Glutamatergic neuron (in vitro differentiated cells): ENCODE data around the gene SLC7A8. TPM values are rescaled to one million over a fixed set of nuclear protein-coding genes. Genes with fewer than 3 reads are reported as not detected.

ENCODE experiments used
- DNase-seq: peaks from one replicate; pipeline ENCODE4 v3.0.0; 2022
- H3K27ac Mint-ChIP-seq: one replicate; pipeline ENCODE4 v1.8.0; 2020; ENCODE audit warnings: mild to moderate bottlenecking, mixed read lengths, inconsistent platforms; ENCODE audit not compliant: unreplicated experiment
- H3K27me3 Mint-ChIP-seq: one replicate; pipeline ENCODE4 v1.8.0; 2020; ENCODE audit warnings: mild to moderate bottlenecking, moderate library complexity, mixed read lengths, inconsistent platforms; ENCODE audit not compliant: unreplicated experiment
- H3K36me3 Mint-ChIP-seq: one replicate; pipeline ENCODE4 v1.8.0; 2020; ENCODE audit warnings: mild to moderate bottlenecking, mixed read lengths, inconsistent platforms; ENCODE audit not compliant: unreplicated experiment
- H3K4me1 Mint-ChIP-seq: one replicate; pipeline ENCODE4 v1.8.0; 2020; ENCODE audit warnings: mild to moderate bottlenecking, low read depth, mixed read lengths, inconsistent platforms; ENCODE audit not compliant: unreplicated experiment
- H3K4me3 Mint-ChIP-seq: one replicate; pipeline ENCODE4 v1.8.0; 2020; ENCODE audit warnings: mild to moderate bottlenecking, mixed read lengths, inconsistent platforms; ENCODE audit not compliant: unreplicated experiment
- H3K9me3 Mint-ChIP-seq: one replicate; pipeline ENCODE4 v1.8.0; 2020; ENCODE audit warnings: mild to moderate bottlenecking, moderate library complexity, mixed read lengths, inconsistent platforms; ENCODE audit not compliant: unreplicated experiment
- total RNA-seq: library from RNA; stranded (reverse); fragmentation: NEBNext Ultra II Directional; extraction: Animal tissue kit (Norgen Biotek cat#: 25700); gene quantifications from one replicate; pipeline ENCODE4 v1.2.1, GENCODE V29; 2021; ENCODE audit not compliant: unreplicated experiment
- TF ChIP-seq, protein P1 (sequence below): fragments of 200-600 bp; sonication (generic); IDR thresholded peaks from one replicate; pipeline ENCODE4 v1.5.0; 2021; ENCODE audit not compliant: partially characterized antibody, unreplicated experiment

Gene SLC7A8
- total RNA-seq, 1 donor from 2014 or later = 7.9 TPM

DNA sequence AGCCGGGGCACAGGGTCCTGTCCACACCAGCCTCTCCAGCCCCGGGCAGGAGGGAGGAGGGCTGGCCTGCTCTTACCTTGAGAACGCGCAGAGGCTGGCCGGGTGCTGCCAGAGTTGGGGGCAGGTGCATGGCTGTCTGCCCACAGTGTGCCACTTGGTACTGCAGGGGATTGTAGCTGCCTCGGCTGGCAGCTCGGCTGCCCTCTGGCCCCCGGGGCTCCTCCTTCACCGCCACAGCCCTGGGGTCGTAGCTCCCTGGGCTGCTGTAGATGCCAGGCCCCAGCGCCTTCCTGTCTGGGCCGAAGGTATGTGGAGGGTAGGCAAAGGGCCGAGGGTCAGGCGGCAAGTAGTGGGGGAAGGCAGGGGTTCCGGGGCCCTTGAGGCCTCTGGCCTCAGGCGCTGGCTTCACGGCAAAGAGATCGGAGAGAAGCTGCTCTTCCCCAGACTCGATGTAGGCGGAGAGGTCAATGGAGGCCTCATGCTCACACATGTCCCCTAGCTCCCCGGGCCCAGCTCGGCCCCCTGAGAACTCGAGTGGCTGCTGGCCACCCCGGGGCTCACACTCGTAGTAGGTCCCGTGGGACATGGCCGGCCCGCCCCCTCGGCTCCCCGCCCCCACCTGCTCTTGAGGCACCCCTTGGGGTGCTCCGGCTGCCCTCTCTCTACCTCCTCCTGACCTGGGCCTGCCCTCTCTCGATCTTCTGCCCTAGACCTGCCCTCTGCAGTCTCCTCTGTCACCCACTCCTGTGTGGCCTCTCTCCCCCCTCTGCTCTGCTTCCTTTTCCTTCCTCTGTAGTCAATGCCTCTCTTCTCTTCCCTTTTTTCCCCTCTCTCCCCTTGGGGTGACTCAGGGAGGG is 64.7 kb downstream of the SLC7A8 start, which contains the start of gene CEBPE:
Gene CEBPE (minus strand): TSS at position 750 of the 857 bp plus-strand sequence. CDS start 164 bp downstream, at position 586.
- H3K4me1 Mint-ChIP-seq = peaks cover 12% of the 10 kb centered on the region
- TF ChIP-seq, protein P1, sequence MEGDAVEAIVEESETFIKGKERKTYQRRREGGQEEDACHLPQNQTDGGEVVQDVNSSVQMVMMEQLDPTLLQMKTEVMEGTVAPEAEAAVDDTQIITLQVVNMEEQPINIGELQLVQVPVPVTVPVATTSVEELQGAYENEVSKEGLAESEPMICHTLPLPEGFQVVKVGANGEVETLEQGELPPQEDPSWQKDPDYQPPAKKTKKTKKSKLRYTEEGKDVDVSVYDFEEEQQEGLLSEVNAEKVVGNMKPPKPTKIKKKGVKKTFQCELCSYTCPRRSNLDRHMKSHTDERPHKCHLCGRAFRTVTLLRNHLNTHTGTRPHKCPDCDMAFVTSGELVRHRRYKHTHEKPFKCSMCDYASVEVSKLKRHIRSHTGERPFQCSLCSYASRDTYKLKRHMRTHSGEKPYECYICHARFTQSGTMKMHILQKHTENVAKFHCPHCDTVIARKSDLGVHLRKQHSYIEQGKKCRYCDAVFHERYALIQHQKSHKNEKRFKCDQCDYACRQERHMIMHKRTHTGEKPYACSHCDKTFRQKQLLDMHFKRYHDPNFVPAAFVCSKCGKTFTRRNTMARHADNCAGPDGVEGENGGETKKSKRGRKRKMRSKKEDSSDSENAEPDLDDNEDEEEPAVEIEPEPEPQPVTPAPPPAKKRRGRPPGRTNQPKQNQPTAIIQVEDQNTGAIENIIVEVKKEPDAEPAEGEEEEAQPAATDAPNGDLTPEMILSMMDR = no peak
- DNase-seq = no peak
- H3K4me3 Mint-ChIP-seq = no peak within 1 kb of the TSS
- peaks cover 3% of the 10 kb centered on the region for H3K27me3 Mint-ChIP-seq
- H3K36me3 Mint-ChIP-seq = peaks cover 4% of the 10 kb centered on the region
- no peak within 1 kb of the TSS for H3K27ac Mint-ChIP-seq
- peaks cover 7% of the 10 kb centered on the region for H3K9me3 Mint-ChIP-seq

DNA sequence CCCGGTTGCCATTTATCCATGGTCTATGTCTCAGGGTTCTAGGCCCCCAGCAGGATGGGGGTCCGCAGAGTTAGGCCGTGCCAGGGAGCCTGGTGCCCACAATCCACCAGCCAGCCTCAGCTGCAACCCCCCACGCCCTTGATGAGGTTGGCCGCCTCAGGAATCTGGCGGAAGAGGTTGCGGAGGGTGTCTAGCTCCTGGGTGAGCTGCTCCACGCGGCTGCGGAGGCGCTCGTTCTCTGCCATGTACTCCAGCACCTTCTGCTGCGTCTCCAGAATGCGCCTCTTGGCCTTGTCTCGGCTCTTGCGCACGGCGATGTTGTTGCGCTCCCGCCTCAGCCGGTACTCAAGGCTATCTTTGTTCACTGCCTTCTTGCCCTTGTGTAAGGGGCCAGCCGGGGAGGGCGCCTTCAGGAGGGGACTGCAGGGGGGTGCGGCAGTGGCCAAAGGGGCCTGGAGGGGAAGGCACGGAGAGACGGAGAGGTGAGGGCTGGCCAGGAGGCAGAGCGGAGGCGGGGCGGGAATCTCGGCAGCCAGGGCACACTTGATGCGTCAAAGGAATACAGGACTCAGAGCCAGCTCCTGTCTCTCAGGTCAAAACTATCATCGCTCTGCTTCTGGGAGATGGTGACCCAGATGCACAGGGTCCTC is 66.0 kb downstream of the SLC7A8 start:
- no peak for DNase-seq
- TF ChIP-seq, protein P1 = no peak
- Mint-ChIP-seq H3K9me3 (peaks cover 5% of the 10 kb centered on the region), H3K36me3 (no peaks in the 10 kb centered on the region), H3K27ac (no peak overlapping the region), H3K27me3 (peaks cover 3% of the 10 kb centered on the region), H3K4me1 (peaks cover 12% of the 10 kb centered on the region), H3K4me3 (no peak overlapping the region)

DNA sequence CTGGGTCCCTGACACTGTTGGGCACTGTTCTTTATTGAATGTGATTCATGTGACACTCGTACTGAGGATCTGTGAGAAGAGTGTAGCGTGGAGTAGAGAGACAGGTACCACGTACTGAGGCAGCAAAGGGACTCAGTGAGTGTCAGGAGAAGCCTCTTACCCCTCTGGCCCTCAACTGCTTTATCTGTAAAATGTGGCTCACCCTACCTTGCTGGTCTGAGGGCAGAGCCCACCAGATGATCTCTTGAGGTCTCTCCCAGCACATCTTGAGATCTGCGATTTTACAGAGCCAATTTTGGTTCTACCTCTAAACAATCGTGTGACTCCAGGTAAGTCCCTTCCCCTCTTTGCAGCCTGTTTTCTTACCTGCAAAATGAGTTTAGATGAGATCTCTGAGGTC is 67.5 kb downstream of the SLC7A8 start:
- TF ChIP-seq, protein P1 = no peak
- peaks cover 8% of the 10 kb centered on the region for H3K4me1 Mint-ChIP-seq
- H3K27ac Mint-ChIP-seq = no peak overlapping the region
- no peak for DNase-seq
- peaks cover 3% of the 10 kb centered on the region for H3K27me3 Mint-ChIP-seq
- peaks cover 5% of the 10 kb centered on the region for H3K9me3 Mint-ChIP-seq
- no peak overlapping the region for H3K4me3 Mint-ChIP-seq
- H3K36me3 Mint-ChIP-seq = no peaks in the 10 kb centered on the region

DNA sequence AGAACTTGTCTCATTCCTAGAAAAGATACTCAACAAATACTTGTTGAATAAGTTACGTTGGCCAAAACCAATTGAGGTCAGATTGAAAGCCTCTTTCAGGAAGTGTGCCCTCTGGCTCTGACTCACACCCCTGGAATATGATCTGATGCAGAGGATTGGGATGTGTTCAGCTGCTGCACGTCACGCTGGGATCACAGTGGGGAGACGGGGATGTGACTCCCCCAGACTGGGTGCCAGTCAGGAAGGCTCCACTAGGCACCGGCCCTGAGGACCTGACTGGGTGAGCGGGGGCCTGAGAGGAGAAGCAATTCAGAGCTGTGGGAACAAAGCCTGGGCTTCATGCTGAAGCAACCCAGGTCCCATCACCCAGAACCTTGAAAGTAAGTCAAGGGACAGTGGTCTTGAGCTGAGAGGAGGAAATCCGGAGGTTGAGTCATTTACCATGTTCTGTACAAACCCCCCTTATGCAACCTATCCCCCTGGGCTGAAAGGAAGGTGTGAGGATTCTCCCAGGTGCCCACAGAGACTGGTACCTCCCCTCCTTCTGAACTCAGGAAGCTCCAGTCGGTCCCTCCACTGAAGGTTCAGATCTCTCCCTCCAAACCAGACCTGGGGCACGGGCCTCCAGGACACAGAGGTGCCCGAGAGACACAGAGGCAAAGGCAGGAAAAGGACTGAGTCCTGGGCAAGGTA is 68.3 kb downstream of the SLC7A8 start:
- DNase-seq = no peak
- Mint-ChIP-seq H3K36me3 (no peaks in the 10 kb centered on the region), H3K4me1 (peaks cover 5% of the 10 kb centered on the region), H3K27ac (no peak overlapping the region), H3K4me3 (no peak overlapping the region), H3K27me3 (peaks cover 3% of the 10 kb centered on the region), H3K9me3 (peaks cover 4% of the 10 kb centered on the region)
- TF ChIP-seq, protein P1 = no peak
